DOHH2 (cell line): Measurements from ENCODE around the gene TAF1C.

Experiments
- EZH2phosphoT487 ChIP-seq: fragments of 200-600 bp; sonication (generic); IDR thresholded peaks from 2 replicates; pipeline ENCODE4 v1.6.1; 2017; ENCODE audit warnings: borderline replicate concordance, mild to moderate bottlenecking, antibody characterized with exemption, low read length, moderate library complexity, mixed read lengths
- TF ChIP-seq, protein P1 (sequence below): fragments of 200-600 bp; sonication (generic); IDR thresholded peaks from one replicate; pipeline ENCODE4 v1.5.1; 2014; ENCODE audit warnings: antibody characterized with exemption, mild to moderate bottlenecking, low read depth, low read length; ENCODE audit not compliant: poor library complexity, severe bottlenecking

DNA sequence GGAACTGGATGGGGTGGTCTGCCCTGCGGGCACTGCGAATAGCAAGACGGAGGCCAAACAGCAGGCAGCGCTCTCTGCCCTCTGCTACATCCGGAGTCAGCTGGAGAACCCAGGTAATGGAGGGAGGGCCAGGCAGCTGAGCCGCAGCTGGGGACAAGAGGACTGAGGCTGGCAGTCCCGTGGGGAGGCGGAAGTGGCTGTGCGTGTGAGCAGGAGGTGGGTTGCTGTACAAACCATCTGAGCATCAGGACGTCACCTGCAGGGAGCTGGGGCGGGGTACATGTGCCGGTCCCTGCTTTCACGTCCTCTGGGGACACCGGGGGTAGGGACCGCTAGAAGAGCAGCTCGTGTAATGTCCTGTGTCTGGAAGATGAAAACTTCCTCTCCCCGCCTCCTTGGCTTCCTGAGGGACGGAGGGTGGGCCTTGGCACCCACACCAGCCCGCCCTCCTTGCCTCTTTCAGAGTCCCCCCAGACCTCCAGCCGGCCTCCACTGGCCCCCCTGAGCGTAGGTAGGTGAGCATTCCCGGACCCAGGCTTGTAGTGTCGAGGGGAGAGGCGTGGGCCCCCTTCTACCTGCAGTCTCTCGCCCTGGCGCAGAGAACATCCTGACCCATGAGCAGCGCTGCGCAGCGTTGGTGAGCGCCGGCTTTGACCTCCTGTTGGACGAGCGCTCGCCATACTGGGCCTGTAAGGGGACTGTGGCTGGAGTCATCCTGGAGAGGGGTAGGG is 7.8 kb upstream of the TAF1C start:
- TF ChIP-seq, protein P1, sequence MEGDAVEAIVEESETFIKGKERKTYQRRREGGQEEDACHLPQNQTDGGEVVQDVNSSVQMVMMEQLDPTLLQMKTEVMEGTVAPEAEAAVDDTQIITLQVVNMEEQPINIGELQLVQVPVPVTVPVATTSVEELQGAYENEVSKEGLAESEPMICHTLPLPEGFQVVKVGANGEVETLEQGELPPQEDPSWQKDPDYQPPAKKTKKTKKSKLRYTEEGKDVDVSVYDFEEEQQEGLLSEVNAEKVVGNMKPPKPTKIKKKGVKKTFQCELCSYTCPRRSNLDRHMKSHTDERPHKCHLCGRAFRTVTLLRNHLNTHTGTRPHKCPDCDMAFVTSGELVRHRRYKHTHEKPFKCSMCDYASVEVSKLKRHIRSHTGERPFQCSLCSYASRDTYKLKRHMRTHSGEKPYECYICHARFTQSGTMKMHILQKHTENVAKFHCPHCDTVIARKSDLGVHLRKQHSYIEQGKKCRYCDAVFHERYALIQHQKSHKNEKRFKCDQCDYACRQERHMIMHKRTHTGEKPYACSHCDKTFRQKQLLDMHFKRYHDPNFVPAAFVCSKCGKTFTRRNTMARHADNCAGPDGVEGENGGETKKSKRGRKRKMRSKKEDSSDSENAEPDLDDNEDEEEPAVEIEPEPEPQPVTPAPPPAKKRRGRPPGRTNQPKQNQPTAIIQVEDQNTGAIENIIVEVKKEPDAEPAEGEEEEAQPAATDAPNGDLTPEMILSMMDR: peak; percentile 34
- TF ChIP-seq EZH2phosphoT487: no peak
